Measurements from ENCODE around the gene SLC4A7.
"Not testable (repeated sequence)": the region's sequence is repeated elsewhere in the genome, so short reads cannot be mapped to it uniquely, and the experiment has no call there.

Gene SLC4A7

GRCh38 chr3:27358372-27358771, 125.8 kb downstream of the SLC4A7 start:
- no peak for DNase-seq (ENCODE audit: low read depth)

- peak; percentile 28 for DNase-seq (ENCODE audit: low read depth)
Measured at GRCh38 chr3:27357665-27358258, 126.4 kb downstream of the SLC4A7 start.

GRCh38 chr3:27356976-27357375, 127.2 kb downstream of the SLC4A7 start:
- DNase-seq (ENCODE audit: low read depth): peak; percentile 40

GRCh38 chr3:27354588-27355203, 129.5 kb downstream of the SLC4A7 start:
- DNase-seq (ENCODE audit: low read depth): no peak

DNA sequence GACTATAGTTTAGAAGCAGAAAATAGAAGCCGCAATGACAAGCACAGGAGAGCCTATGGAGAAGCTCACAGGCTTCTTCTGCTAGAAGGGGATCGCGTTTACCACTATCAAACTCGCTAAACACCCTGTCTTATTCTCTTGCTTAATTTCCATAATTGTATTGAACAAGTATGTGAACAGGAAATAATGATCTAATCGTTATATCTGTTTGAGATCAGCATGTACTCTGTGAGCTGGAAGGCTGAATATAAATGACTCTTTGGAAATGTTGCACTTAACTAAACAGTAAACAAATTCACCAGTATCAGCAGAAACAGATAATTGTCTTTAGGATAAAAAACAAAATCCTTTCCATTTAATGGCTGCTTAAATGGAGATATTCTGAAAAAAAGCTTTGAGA, 130.0 kb downstream of the SLC4A7 start:
- DNase-seq (ENCODE audit: low read depth): no peak

DNA sequence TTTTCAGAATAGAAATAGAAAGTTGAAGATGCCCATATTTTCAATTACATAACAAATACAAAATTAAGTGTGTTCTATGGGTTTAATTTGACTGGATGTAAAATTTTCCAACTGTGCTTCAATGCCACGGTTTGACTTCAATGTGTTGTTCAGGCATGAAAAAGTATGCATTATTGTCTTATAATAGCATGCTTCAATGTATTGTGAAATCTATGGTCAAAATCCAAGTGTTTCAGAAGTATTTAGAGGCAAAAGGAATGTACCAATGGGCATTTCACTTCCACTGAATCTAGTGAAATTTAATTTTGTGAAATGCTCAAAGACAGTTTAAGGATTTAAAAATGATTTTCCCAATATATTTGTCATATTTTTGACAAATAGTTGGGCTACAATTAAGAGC, 131.0 kb downstream of the SLC4A7 start:
- DNase-seq (ENCODE audit: low read depth): peak; percentile 79

DNA sequence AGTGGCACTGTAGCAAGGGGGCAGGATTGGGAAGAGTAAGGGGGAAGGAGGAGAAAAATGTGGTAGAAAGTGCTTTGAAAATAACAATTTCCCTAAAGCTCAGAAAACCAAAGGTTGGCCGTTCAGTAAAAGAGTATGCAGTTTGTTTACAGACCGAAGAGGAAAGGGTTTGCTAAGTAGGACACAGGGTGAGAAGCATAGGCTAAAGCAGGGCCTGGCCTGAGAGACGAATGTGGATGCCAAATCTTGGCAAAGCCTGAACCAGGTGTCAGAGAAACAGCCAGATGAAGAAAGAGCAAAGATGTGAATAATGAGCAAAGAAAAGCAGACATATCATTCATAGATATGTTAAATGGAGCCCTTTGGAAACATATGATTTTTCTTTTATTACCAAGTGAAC, 132.1 kb downstream of the SLC4A7 start:
- no peak for DNase-seq (ENCODE audit: low read depth)

- no peak for DNase-seq (ENCODE audit: low read depth)
Measured at GRCh38 chr3:27349832-27350231, 134.4 kb downstream of the SLC4A7 start.

GRCh38 chr3:27345959-27346865, 138.0 kb downstream of the SLC4A7 start:
- DNase-seq (ENCODE audit: low read depth): no peak

GRCh38 chr3:27345493-27345892, 138.7 kb downstream of the SLC4A7 start:
- DNase-seq (ENCODE audit: low read depth): no peak

GRCh38 chr3:27345045-27345444, 139.1 kb downstream of the SLC4A7 start:
- no peak for DNase-seq (ENCODE audit: low read depth)

- no peak for DNase-seq (ENCODE audit: low read depth)
Measured at GRCh38 chr3:27344192-27344591, 140.0 kb downstream of the SLC4A7 start.

- no peak for DNase-seq (ENCODE audit: low read depth)
Measured at GRCh38 chr3:27342267-27342666, 141.9 kb downstream of the SLC4A7 start.

DNA sequence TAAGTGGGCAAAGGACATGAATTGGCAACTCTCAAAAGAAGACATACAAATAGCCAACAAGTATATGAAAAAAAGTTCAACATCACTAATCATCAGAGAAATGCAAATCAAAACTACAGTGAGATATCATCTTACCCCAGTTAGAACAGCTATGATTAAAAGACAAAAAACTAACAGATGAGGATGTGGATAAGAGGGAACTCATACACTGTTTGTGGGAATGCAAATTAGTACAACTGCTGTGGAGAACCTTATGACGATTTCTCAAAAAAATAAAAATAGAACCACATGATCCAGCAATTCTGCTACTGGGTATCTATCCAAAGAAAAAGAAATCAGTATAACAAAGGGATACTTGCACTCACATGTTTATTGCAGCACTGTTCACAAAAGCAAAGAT, 143.7 kb downstream of the SLC4A7 start:
- peak; percentile 67 for DNase-seq (ENCODE audit: low read depth)

DNA sequence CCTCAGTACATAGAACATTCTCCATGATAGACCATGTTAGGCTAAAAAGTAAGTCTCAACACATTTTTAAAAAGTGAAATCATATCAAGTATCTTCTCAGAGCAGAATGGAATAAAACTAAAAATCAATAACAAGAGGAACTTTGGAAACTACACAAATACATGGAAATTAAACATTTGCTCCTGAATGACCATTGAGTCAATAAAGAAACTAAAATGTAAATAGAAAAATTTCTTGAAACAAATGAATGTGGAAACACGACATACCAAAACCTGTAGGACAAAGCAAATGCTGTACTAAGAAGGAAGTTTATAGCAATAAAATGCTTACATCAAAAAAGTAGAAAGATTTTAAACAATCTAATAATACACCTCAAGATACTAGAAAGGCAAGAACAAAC, 148.6 kb downstream of the SLC4A7 start:
- DNase-seq (ENCODE audit: low read depth): no peak

- DNase-seq (ENCODE audit: low read depth): no peak
Measured at GRCh38 chr3:27333843-27334242, 150.3 kb downstream of the SLC4A7 start.

DNA sequence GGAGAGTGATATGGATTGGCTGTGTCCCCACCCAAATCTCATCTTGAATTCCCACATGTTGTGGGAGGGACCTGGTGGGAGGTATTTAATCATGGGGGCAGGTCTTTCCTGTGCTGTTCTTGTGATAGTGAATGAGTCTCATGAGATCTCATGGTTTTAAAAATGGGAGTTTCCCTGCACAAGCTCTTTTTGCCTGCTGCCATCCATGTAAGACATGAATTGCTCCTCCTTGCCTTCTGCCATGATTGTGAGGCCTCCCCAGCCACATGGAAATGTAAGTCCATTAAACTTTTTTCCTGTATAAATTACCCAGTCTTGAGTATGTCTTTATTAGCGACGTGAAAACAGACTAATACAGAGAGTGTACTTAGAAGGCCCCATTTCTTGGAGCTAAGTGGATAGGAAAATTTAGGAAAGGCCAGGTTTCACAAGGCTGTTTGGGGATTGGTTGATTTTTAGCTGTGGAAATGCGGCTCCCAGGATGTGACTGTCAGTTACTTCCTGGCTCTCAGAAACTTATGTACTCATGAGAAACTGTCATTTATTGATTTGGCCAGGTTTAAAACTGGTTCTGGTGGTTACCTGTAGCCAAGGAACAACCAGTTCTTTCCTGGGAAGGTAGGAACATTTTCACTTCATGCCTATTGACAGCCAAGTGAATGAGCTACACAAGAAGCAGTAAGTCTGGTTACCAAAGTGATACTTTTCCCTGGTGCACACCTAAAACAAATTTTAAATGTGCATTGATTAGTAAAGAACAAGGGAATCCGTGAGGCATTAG, 155.0 kb downstream of the SLC4A7 start:
- not testable (repeated sequence) for DNase-seq (ENCODE audit: low read depth)

DNA sequence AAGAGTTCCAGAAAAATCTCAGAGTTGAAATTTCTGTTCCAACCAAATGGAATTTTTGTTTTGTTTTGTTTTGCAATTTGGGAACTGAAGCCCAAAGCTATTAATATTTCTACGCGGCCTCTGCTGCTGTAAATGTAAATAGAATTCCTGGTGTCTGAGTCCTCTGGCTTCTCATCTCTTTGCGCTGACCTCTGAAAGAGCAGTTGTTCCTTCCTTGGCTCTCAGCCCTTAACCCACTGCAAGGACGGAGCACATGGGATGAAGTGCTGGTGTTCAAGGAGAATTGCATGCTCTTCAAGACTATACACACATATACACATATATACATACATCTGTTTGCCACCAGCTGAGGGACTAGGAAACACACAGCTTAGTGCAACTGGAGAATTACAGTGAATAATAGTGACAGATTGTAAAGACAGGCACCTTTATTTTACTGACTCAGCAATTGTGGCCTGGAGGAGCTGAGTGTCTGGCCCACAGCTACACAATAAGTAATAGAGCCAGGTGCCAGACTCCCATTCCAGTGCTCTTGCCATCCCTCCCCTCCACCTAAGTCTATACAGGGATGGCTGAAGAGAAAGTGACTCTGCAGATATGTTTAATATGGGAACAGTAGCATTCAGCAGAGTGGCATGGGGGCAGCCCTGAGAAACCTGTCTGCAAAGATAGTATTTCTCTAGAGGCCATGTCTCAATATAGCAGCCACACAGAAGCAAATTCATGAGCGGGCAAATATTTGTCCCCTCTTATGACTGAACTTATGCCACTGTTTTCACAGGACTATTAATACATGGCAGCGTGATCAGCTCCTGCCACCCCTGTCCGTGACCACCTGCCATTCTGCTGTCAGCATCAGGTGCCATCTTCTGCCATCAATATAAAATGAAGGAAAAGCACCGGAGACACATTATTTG, 157.3 kb downstream of the SLC4A7 start:
- peak; percentile 96 for DNase-seq (ENCODE audit: low read depth)

GRCh38 chr3:27326202-27326601, 158.0 kb downstream of the SLC4A7 start:
- peak; percentile 65 for DNase-seq (ENCODE audit: low read depth)

- DNase-seq (ENCODE audit: low read depth): no peak
Measured at GRCh38 chr3:27325419-27325818, 158.8 kb downstream of the SLC4A7 start.

GRCh38 chr3:27324686-27325085, 159.5 kb downstream of the SLC4A7 start:
- DNase-seq (ENCODE audit: low read depth): no peak

Measured in fibroblast of gingiva (primary cell).